Mucosa of descending colon (tissue), 3 donors: ENCODE measurements around the gene CDKAL1. TPM values are rescaled to one million over a fixed set of nuclear protein-coding genes. Genes with fewer than 3 reads are reported as not detected.

ENCODE experiments used
- ATAC-seq: fragments of 200-7000 bp; cut with Tn5 transposase; one replicate; pipeline ENCODE4 v1.9.1; 2020; ENCODE audit warnings: mild to moderate bottlenecking, moderate library complexity
- DNase-seq, 3 donors: peaks; one replicate each; pipeline ENCODE4 v3.0.0-alpha.2; 2020
- H3K36me3 ChIP-seq: fragments of 200-600 bp; one replicate; pipeline ENCODE4 v1.8.0; 2021; ENCODE audit warnings: low read depth, mild to moderate bottlenecking
- H3K4me1 ChIP-seq: fragments of 200-600 bp; one replicate; pipeline ENCODE4 v1.8.0; 2021; ENCODE audit warnings: low read depth, mild to moderate bottlenecking
- H3K4me3 ChIP-seq: fragments of 200-600 bp; one replicate; pipeline ENCODE4 v1.8.0; 2021; ENCODE audit warnings: mild to moderate bottlenecking
- H3K9me3 ChIP-seq: fragments of 200-600 bp; one replicate; pipeline ENCODE4 v1.8.0; 2021; ENCODE audit warnings: mild to moderate bottlenecking
- intact Hi-C, 2 donors: fragments of 100-400 bp; cut with DNase I in 1 of 2; cut with micrococcal nuclease in 1 of 2; formaldehyde crosslinking; loops; one replicate each; pipeline versions ENCODE4 v1.11.0 to v1.11.1; 2022; cut with DNase I, micrococcal nuclease
- total RNA-seq, 3 donors: library from RNA; stranded (reverse); fragmentation: NEBNext Ultra II Directional in 2 of 3; extraction: Animal tissue kit (Norgen Biotek cat#: 25700) in 2 of 3; gene quantifications; one replicate each; pipeline versions ENCODE4 v1.2.1 to v1.2.4, GENCODE V29; 2021 to 2023
- TF ChIP-seq, protein P1 (sequence below): fragments of 200-600 bp; IDR thresholded peaks from one replicate; pipeline ENCODE4 v1.8.0; 2022; ENCODE audit warnings: antibody characterized with exemption, mild to moderate bottlenecking
- donor health status: DM: no; HTN: no; CAD: no; lungs with moderate emphysema.
- donor health status: DM: no; HTN: no; CAD: no.
- donor health status: DM: no; HTN: yes; CAD: no.

Gene CDKAL1
- total RNA-seq, 3 donors from 2014 or later, result 13.4 to 15.5 (median 15.3) TPM

DNA sequence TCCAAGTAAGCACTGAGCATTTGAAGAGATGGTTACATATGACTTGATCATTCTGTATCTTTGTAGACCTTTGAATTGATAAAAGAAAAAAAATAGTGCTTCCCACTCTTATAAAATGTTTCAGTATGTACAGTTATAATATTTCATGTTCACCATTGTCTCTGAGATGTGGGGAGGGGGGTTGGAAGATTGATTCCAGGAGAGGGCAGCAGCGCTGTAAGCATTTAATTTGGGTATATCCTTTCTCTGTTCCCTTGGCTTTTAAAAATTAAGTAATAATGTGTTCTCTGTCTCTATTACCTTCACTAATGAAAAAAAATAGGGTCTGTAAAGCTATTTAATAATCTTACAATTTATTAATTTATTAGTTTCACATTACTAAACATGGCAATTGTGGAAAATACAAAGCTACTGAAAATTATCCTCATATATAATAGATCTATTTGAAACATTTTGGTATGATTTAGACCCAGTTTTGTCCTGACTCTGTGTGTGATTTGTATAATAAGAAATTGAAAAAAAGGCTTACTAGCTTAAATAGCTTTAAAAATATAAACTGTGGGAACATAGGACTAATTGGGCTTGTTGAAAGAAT, 341.2 kb downstream of the CDKAL1 start:
- no peak for ATAC-seq
- Histone ChIP-seq H3K36me3 (no peaks in the 10 kb centered on the region), H3K4me1 (peaks cover 5% of the 10 kb centered on the region), H3K4me3 (no peak overlapping the region), H3K9me3 (no peaks in the 10 kb centered on the region)
- peak in 1 of 3 donors; percentile 38 for DNase-seq
- TF ChIP-seq, protein P1, sequence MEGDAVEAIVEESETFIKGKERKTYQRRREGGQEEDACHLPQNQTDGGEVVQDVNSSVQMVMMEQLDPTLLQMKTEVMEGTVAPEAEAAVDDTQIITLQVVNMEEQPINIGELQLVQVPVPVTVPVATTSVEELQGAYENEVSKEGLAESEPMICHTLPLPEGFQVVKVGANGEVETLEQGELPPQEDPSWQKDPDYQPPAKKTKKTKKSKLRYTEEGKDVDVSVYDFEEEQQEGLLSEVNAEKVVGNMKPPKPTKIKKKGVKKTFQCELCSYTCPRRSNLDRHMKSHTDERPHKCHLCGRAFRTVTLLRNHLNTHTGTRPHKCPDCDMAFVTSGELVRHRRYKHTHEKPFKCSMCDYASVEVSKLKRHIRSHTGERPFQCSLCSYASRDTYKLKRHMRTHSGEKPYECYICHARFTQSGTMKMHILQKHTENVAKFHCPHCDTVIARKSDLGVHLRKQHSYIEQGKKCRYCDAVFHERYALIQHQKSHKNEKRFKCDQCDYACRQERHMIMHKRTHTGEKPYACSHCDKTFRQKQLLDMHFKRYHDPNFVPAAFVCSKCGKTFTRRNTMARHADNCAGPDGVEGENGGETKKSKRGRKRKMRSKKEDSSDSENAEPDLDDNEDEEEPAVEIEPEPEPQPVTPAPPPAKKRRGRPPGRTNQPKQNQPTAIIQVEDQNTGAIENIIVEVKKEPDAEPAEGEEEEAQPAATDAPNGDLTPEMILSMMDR, result no peak
- intact Hi-C loops, result loop anchor here in 1 of 2 donors (5.0 kb wide), 1 partner anchor 712 kb away; no protein-coding TSS in a partner anchor

DNA sequence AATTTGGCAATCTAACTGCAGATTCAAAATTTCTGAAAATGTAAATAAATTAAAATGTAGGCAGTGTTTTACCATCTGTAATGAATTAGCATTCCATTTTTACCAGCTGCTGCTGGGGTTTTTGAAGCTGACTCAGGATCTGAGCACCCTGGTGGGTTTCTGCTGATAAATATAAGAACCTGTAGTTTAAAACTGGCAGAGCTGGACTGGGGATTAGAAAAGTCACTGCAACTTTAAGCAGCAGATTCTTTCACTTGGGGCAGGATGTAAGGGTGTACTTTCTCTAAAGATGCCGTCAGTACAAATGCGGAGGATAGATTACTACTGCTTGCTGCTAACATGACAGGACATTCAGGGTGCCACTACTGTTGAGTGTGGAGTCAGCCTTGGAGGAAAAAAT, 341.8 kb downstream of the CDKAL1 start:
- no peaks in the 10 kb centered on the region for H3K9me3 ChIP-seq
- no peak overlapping the region for H3K4me3 ChIP-seq
- no peaks in the 10 kb centered on the region for H3K36me3 ChIP-seq
- intact Hi-C loops, result loop anchor here in 1 of 2 donors (5.0 kb wide), 1 partner anchor 711 kb away; no protein-coding TSS in a partner anchor
- ATAC-seq (no peak), DNase-seq (no peak)
- H3K4me1 ChIP-seq, result peaks cover 5% of the 10 kb centered on the region
- TF ChIP-seq, protein P1, result no peak

DNA sequence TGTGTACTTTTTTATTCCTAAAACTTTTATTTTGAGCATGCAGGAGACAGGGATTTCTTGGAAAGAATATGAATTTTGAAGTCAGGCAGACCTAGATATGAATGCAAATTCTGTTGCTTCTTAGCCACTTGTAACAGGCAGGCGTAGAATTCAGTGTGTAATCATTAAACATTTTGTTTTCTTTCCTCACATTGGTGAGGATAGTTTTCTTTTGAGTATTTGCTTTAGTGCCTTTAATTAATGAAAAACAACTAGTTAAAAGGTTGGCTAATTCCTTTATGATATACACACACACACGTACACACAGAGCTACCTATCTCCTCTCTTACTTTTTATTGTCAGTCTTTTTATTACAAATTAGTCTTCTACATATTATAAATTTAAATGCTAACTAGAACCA, 342.3 kb downstream of the CDKAL1 start:
- intact Hi-C loops, result loop anchor here in 1 of 2 donors (5.0 kb wide), 1 partner anchor 711 kb away; no protein-coding TSS in a partner anchor
- no peak for DNase-seq
- Histone ChIP-seq H3K9me3 (no peaks in the 10 kb centered on the region), H3K4me1 (peaks cover 5% of the 10 kb centered on the region), H3K36me3 (no peaks in the 10 kb centered on the region), H3K4me3 (no peak overlapping the region)
- ATAC-seq, result no peak
- TF ChIP-seq, protein P1, result no peak

DNA sequence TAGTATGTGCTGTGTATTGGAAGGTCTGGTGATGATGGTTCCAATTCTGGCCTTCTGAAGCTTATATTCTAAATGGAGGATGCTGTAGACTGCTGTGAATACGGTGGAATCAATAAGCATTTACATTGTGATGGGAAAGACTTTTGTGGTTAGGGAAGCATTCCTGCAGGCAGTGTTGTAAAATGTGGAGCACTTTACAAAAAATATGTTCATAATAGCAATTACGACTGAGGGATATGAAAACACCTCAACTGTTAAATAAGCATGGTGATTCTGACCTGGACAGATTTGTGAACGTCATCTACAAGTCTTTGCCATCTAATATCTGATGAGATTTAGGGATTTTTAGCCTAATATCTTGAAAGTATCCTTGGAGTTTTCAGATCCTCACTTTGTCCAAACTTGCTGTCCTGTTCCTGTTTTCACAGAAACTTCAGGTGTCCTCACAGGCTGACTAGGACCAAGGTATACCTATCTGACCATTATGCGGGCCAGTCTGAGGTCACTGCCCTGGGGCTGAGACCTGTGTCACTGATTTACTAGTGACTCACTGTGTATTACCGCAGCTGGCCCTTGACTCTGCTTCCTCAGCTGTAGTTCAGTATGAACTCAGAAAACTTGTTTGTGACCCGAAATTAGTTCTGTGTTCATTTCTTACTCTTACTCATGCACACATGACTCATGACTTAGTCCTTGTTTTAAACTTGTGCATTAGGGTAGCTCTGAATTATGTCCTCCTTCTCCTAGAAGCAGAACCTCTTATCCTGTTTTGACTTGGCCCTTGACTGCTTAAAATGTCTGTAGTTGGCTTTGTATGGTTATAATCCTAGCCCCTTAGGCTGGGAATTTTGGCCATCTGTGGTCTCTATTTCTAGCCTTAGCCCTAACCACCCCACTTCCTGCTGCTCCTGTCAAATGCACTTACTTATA, 343.0 kb downstream of the CDKAL1 start:
- Histone ChIP-seq H3K4me1 (peaks cover 5% of the 10 kb centered on the region), H3K9me3 (no peaks in the 10 kb centered on the region), H3K4me3 (no peak overlapping the region), H3K36me3 (no peaks in the 10 kb centered on the region)
- intact Hi-C loops, result loop anchor here in 1 of 2 donors (5.0 kb wide), 1 partner anchor 710 kb away; no protein-coding TSS in a partner anchor
- DNase-seq (peak in 1 of 3 donors; percentile 25), ATAC-seq (peak; percentile 98)
- TF ChIP-seq, protein P1, result no peak

DNA sequence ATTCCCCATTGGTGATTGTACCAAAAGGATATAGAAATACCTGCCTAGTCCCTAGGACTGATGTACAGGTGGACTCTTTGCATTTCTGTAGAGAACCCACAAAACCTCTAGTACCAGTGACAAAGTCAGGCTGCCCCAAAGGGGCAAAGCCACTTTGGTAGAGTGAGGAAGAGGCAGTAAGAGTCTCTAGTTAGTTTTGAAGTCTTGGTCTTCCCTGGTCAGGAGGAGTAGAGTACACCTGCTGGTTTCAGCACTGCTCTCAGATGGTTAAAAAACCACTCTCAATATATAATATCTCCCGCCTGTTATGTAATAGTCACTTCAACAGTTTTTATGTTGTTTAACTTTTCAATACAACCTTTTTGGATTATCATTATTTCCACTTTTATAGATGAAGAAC, 344.9 kb downstream of the CDKAL1 start:
- DNase-seq, result no peak
- ATAC-seq, result no peak
- intact Hi-C loops, result loop anchor here in 1 of 2 donors (5.0 kb wide), 1 partner anchor 708 kb away; no protein-coding TSS in a partner anchor
- Histone ChIP-seq H3K4me3 (no peak overlapping the region), H3K9me3 (no peaks in the 10 kb centered on the region), H3K4me1 (peaks cover 5% of the 10 kb centered on the region), H3K36me3 (no peaks in the 10 kb centered on the region)
- TF ChIP-seq, protein P1, result no peak
